Gastrocnemius medialis (tissue), 4 donors: ENCODE results near the gene PRCD.

ENCODE experiments used
- POLR2A ChIP-seq, 2 donors: fragments of 450-650 bp; IDR thresholded peaks; one replicate each; pipeline ENCODE4 v1.6.1; 2017; ENCODE audit warnings: antibody characterized with exemption in 2 of 2, mild to moderate bottlenecking in 2 of 2, moderate library complexity in 2 of 2
- TF ChIP-seq, protein P1 (sequence below), 5 experiments: fragments of 450-650 bp in 3 of 5; fragments of 200-600 bp in 2 of 5; sonication (generic) in 2 of 5; IDR thresholded peaks in 4 of 5; conservative IDR thresholded peaks in 1 of 5; 1 replicate in 4 of 5; 2 replicates in 1 of 5; pipeline ENCODE4 v1.5.1; 2016 to 2019; ENCODE audit warnings: antibody characterized with exemption in 5 of 5, mild to moderate bottlenecking in 3 of 5, moderate library complexity in 3 of 5

DNA sequence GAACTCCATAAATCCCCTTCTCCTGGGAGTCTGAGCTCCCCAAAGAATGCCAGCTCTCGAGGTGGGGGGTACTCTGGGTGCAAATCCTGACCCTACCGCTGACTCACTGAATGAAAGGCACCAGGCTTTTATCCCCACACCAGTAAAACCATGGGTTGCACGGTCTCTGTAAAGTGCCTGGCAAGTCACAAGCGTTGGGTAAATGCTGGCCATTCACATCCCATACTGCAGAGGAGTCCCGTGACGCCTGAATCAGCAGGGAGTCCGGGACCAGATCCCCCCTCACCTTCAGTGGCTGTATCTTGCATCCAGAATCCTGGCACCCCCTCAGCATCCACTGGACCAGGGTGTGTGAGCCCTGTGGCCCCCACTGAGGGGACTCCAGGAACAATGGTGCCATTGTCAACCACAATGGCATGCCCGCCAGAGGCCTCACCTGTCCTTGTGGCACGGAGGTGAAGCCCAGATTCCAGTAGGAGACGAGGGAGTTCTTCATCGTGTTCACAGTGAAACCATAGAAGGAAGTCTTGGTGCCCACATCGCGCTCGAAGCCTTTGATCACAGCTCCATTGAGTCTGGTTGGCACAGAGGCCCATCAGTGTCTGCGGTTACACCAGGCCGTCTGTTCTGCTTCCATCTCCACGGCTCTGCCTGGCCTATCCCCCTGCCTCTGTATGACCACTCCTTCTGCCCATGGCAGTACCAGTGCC lies 32.5 kb downstream of the PRCD start:
- TF ChIP-seq, protein P1, sequence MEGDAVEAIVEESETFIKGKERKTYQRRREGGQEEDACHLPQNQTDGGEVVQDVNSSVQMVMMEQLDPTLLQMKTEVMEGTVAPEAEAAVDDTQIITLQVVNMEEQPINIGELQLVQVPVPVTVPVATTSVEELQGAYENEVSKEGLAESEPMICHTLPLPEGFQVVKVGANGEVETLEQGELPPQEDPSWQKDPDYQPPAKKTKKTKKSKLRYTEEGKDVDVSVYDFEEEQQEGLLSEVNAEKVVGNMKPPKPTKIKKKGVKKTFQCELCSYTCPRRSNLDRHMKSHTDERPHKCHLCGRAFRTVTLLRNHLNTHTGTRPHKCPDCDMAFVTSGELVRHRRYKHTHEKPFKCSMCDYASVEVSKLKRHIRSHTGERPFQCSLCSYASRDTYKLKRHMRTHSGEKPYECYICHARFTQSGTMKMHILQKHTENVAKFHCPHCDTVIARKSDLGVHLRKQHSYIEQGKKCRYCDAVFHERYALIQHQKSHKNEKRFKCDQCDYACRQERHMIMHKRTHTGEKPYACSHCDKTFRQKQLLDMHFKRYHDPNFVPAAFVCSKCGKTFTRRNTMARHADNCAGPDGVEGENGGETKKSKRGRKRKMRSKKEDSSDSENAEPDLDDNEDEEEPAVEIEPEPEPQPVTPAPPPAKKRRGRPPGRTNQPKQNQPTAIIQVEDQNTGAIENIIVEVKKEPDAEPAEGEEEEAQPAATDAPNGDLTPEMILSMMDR (IDR thresholded peaks at IDR 0.05 in 4 of 5, conservative IDR thresholded peaks at IDR 0.05 in 1 of 5), result no peak
- no peak for TF ChIP-seq POLR2A (IDR thresholded peaks at IDR 0.05)
